ENCODE results near the gene ARIH2. TPM values are rescaled to one million over a fixed set of nuclear protein-coding genes. Genes with fewer than 3 reads are reported as not detected.

Gene ARIH2
- total and polyA plus RNA-seq, 2 donors (not counting 3 experiments of a cell fraction or from before 2014, with no cell fraction given), result 59.7 to 85.5 TPM

DNA sequence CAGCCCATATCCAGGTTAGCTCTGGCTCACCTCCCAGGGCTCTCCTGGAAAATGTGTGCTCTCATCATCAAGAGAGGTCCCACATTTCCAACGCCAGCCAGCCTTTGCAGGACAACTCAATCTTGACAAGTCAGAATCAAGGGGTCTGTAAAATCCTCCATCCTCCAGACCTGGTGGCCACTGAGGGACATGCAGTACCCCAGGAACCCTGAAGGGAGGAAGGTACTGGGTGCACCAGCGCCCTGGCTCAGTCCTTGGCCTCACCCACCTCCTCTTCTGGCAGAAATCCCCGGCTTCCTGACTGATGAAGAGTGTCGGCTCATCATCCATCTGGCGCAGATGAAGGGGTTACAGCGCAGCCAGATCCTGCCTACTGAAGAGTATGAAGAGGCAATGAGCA, 82.5 kb downstream of the ARIH2 start:
- DNase-seq (ENCODE audit: low read depth, low spot score) (no peak), FAIRE-seq (no peak)
- TF ChIP-seq FOS (IDR thresholded peaks at IDR 0.05; ENCODE audit: borderline replicate concordance, insufficient read depth, low read length) (no peak), POLR2A (IDR thresholded peaks at IDR 0.05; ENCODE audit: low read depth, low read length) (no peak), MYC (IDR thresholded peaks at IDR 0.05; ENCODE audit: low read depth, low read length) (no peak), POLR2AphosphoS5 (IDR thresholded peaks at IDR 0.05; ENCODE audit: insufficient read depth, low read depth, low read length) (no peak), GATA2 (IDR thresholded peaks at IDR 0.05; ENCODE audit: insufficient read depth, insufficient read length, low read depth, low read length) (no peak), EZH2 (IDR thresholded peaks at IDR 0.05; ENCODE audit: borderline replicate concordance, low read depth, low read length, severe bottlenecking) (no peak), JUN (IDR thresholded peaks at IDR 0.05; ENCODE audit: borderline replicate concordance, insufficient read depth, insufficient read length, low read depth) (no peak)
- TF ChIP-seq, protein P1, sequence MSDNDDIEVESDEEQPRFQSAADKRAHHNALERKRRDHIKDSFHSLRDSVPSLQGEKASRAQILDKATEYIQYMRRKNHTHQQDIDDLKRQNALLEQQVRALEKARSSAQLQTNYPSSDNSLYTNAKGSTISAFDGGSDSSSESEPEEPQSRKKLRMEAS (IDR thresholded peaks at IDR 0.05; ENCODE audit: insufficient read depth, insufficient read length), result no peak
- TF ChIP-seq, protein P2, sequence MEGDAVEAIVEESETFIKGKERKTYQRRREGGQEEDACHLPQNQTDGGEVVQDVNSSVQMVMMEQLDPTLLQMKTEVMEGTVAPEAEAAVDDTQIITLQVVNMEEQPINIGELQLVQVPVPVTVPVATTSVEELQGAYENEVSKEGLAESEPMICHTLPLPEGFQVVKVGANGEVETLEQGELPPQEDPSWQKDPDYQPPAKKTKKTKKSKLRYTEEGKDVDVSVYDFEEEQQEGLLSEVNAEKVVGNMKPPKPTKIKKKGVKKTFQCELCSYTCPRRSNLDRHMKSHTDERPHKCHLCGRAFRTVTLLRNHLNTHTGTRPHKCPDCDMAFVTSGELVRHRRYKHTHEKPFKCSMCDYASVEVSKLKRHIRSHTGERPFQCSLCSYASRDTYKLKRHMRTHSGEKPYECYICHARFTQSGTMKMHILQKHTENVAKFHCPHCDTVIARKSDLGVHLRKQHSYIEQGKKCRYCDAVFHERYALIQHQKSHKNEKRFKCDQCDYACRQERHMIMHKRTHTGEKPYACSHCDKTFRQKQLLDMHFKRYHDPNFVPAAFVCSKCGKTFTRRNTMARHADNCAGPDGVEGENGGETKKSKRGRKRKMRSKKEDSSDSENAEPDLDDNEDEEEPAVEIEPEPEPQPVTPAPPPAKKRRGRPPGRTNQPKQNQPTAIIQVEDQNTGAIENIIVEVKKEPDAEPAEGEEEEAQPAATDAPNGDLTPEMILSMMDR (IDR thresholded peaks at IDR 0.05; ENCODE audit: extremely low read depth in 1 of 2, insufficient read depth in 1 of 2, low read depth in 1 of 2, low read length in 2 of 2), result no peak
- dilution Hi-C loops (cut with MboI; ENCODE audit: extremely low pct_ligation_motif_present, low sequenced_read_pairs) (no loop called here), intact Hi-C loops (cut with micrococcal nuclease) (no loop called here)
- no peaks in the 10 kb centered on the region for H4K20me1 ChIP-seq (replicated peaks; ENCODE audit: control insufficient read depth, extremely low read depth, insufficient read depth, low read length)
- H3K27me3 ChIP-seq (ENCODE audit: control insufficient read depth in 2 of 2, insufficient read depth in 2 of 2, low read length in 2 of 2), result no peaks in the 10 kb centered on the region
- no peaks in the 10 kb centered on the region for H3K36me3 ChIP-seq (ENCODE audit: control insufficient read depth in 2 of 2, extremely low read depth in 1 of 2, insufficient read depth in 2 of 2, low read length in 2 of 2)
- peaks cover 2% of the 10 kb centered on the region for H3K4me1 ChIP-seq (ENCODE audit: control insufficient read depth, extremely low read depth, insufficient read depth, low read length)
- H3K79me2 ChIP-seq (ENCODE audit: control insufficient read depth, insufficient read depth, low read length), result no peaks in the 10 kb centered on the region
- H2AFZ ChIP-seq (ENCODE audit: low read depth, low read length), result no peak overlapping the region
- no TSS peak for BruUV-seq (replicated peaks)
- H3K9ac ChIP-seq (replicated peaks; ENCODE audit: extremely low read depth, insufficient read depth, low read length), result no peak overlapping the region
- no peak overlapping the region for H3K27ac ChIP-seq (ENCODE audit: insufficient read depth, low read depth, low read length)
- H3K4me2 ChIP-seq (ENCODE audit: insufficient read depth, low read length), result no peak overlapping the region
- no peaks in the 10 kb centered on the region for H3K9me1 ChIP-seq (replicated peaks; ENCODE audit: control insufficient read depth, extremely low read depth, insufficient read depth, low read length)
- POLR2A ChIA-PET, result interaction anchor here (0.6 kb wide), 1 partner anchor 8 kb away, joined by 4 read pairs; no protein-coding TSS in a partner anchor
- CTCF ChIA-PET, result interaction anchor here (1.6 to 2.3 kb wide), 2 partner anchors 12 to 13 kb away, joined by 6 to 8 read pairs; partner anchors contain the start of gene P4HTM
- no peak overlapping the region for H3K4me3 ChIP-seq (replicated peaks in 1 of 3; ENCODE audit: insufficient read depth in 1 of 3, low read depth in 1 of 3, low read length in 3 of 3)
- H3K9me3 ChIP-seq (replicated peaks; ENCODE audit: control insufficient read depth, insufficient read depth, low read length), result no peaks in the 10 kb centered on the region

All from endothelial cell of umbilical vein (primary cell).